EL (cell line): ENCODE results near the gene SEC11C.

Experiments used
- DNase-seq: peaks from one replicate; pipeline ENCODE4 v3.0.0-alpha.2; 2016

The SEC11C gene

DNA sequence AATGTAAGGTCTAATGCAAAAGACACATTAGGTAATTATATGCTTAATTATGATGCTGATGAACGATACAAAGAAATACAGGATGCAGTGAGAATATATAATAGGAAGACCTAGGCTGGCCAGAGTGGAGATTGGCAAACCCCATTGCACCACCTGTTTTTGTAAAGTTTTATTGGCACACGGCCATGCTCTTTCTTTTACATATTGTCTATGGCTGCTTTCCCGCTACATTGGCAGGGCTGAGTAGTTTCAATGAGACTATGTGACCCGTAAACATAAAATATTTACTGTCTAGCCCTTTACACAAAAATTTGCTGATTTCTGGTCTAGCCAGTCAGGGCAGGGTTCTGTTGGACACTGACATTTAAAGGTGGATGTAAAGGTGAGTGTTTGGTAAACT is 5.4 kb downstream of the SEC11C start:
- no peak for DNase-seq

DNA sequence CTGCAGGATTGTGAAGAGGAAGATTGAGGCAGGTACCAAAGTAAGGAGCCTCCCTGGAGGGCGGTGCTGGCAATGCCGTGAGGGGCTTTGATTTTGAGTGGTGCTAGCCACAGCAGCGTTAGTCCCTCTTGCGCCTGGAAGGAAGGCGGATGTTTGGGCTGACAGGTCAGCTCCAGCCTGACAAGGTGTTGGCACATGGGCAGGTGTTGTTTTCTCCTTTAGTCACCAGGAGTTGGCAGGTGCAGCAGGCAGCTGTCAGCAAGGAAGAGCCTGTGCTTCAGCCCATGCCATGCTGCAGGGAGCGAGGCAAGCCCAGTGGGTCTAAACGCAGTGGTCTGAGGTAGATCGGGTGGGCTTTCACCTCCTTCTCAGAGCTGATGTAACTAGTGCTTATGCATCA is 8.5 kb downstream of the SEC11C start:
- no peak for DNase-seq

DNA sequence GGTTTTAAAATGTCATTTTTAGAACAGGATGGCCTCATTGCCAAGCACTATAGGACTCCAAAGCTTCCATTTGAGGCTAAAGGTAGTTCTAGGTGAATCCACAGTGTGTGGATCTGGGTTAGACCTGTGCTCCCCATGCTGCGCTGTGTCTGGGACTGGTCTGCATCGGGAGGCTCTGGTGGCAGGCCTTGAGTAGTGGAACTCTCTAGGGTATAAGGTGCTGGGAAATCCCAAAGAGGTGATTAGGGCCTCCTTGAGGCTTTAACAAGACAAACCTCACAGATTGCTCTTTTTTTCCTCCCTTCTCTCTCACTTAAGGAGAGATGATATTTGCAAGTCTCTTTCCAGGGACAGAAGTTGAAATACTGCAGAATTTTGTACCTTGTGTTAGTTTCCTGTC is 9.3 kb downstream of the SEC11C start:
- DNase-seq, result no peak

DNA sequence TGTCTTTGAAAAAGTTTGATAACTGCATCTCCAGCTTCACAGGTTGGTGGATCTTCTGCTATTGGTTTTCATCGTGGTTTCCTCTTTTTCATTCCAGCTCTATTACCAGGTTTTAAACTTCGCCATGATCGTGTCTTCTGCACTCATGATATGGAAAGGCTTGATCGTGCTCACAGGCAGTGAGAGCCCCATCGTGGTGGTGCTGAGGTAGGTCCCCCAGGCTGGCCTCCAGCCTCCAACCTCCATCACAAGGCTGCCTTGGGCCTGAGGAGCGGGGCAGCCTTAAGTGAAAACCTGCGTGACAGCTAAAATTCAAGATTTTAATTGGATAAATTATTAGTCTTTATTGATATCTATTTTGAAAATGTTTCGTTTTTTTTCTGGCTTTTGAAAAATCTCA is 9.7 kb downstream of the SEC11C start:
- no peak for DNase-seq

DNA sequence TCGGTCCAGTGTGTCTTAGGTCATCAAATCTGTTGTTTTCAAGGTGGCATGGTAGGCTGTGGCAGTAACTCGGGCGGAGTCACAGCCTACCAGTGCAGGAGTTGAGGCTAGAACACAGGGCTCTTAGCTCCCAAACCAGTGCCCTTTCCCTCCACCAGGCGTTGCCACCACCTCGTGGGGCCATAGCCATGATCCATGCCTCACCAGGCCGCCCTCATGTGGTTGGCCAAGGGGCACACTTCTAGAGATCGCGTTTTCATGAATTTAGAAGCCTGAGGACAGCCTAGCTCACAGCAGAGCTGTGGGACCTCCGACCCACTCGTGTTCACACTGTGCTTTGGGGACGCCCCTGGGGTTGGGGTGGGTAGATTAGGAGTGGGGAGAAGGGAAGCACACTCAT is 10.6 kb downstream of the SEC11C start:
- DNase-seq, result no peak

DNA sequence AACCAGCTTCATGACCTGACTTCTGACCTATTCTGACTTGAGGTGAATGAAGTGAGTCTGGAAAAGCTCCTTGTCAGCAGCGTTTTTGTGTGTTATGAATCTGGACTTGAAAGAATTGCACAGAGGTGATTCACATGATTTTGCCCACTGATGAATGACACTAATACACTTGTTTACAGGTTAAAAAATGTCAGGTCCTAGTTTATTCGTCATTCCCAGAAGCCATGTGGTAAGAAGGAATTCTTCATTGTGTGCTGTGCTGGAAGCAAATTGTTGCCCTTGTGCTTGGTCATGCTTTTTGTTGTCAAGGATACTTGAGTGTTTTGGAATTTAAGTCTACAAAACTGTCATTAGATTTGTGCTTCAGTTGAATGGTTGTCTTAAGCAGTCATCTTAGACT is 15.5 kb downstream of the SEC11C start:
- peak; percentile 71 for DNase-seq

DNA sequence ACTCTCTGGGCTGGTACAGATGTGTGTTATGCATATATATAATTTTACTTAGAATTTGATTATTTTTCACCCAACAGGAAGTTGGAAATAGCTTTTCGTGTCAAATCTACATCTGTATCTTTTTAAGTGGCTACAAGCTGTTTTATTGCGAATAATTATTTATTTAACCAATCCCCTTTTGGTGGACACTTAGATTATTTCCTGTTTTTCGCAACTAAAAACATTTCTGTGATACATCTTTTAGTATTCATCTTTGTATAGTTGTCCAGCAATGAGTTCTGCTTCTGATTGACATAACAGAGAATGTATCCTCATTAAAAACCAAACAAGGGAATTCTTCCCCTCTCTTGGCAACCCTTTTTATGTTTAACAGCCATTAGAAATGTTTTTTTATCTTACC is 16.6 kb downstream of the SEC11C start:
- DNase-seq, result no peak

DNA sequence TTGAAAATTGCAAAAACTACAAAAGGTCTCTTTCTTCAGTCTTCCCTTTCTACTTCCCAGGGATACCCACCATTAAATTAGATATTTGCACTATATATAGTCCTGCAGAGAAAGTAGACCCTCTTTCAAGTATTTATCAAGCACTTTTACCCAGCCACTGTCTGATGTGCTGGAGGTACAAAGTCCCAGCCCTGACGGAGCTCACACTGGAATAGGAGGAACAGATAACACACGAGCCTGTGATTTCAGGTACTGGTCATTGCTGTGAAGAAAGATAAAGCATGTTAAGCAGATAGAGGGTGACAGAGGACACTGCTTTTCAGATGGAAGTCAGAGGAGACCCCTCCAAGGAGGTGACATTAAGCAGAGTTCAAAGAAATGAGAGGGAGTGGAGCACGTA is 19.6 kb downstream of the SEC11C start:
- DNase-seq, result no peak

DNA sequence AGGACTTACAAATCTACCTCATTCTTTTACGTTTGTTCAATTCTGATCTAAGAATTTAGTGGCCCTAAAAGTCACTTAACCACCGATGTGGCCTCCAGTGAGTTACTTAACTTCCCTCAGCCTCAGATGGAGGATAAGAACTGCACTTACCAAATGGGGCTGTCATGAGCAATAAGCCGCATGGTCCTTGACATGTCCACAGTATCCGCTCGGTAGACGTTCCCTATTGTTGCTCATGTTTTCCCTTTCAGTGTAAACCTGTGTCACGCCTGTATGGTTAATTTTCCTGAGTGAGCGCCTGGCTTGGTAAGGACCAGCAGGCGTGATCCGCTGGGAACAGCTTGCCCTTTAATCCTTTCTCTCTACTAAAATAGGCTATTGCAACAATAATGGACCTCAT is 20.3 kb downstream of the SEC11C start:
- DNase-seq, result no peak

DNA sequence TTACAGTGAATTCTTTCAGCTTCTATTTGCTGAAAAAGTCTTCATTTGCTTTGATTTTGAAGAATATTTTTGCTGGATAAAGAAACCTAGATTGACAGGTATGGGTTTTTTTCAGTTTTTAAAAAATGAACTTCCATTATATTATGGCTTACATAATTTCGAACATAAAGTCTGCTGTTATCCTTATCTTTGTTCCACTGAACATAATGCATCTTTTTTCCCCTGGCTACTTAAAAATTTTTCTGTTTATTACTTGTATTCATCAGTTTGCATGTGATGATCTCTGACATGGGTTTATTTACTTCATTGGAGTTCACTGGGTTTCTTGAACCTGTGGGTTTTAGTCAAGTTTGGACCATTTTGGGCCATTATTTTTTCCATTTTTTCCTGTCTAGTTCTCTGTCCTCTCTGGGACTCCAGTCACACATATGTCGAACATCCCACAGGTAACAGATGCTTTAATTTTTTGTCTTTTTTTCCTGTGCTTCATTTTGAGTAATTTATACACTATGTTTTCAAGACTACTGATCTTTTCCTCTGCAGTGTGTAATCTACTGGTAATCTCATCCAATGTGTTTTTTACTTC is 33.1 kb downstream of the SEC11C start:
- DNase-seq, result no peak

DNA sequence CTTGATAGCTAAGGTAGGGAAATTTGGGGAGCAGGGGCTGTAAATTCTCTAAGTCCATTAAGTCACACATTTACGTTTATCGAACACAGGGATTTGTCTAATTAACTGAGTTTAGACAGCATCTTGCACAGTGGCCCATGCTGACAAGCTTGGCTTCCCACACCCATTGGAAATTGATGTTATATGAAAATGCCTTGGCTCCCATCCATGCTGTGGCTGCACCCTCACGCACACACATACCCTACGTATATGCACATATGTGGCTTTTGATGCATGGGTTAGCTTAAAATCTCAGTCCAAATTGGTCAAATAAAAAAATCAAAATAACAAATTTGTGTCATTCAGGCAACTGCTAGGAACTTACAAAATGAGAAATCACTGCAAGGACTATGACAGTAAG is 37.8 kb downstream of the SEC11C start:
- DNase-seq, result no peak

DNA sequence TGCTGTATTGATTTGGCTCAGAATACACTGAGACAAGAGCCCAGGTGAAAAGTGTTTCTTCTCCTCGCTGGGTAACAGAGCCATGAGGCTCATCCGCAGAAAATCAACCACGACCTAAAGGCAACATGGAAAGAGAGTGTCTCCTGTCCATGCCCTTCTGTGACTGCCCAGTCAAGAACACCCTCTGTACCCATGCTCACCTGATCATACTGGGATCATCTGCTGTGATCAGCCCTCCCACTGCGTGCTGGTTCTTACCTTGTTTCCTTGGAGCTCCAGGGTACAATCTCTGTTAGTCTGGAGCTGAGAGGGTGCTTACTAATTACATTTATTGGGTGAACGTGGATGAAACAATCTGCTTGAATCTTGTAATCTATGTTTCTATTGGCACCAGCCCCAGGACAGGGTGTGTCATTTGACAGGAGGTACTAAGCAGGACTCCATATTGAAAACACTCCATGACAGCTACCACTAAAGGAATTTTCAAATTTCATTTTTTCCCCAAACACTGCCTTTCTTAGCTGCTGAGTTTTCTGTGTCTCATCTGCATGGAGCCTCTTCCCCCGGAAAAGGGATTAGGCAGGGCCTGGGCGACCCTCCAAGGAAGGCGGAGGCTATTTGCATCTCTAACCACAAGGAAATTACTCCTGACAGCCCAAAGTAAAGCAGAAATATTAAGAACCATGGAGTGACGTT is 40.6 kb downstream of the SEC11C start:
- DNase-seq, result peak; percentile 64

DNA sequence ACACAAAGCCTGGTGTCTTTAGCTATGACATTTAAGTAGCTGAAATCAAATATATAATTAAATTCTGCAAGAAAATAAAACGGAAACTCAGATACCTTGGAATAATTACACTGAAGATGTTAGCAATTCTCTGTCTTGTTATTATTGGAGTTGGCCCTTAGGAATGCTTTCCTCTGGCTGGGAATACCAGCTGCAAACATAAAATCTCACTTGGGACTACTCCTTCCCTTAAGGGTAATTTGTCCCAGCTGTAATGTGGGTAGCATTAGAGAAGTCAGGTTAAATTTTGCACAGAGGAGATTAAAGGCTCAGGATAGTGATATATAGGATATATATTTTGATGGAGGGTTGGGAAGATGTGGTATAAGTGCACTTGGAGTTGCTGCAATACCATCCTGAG is 43.0 kb downstream of the SEC11C start:
- DNase-seq, result no peak

DNA sequence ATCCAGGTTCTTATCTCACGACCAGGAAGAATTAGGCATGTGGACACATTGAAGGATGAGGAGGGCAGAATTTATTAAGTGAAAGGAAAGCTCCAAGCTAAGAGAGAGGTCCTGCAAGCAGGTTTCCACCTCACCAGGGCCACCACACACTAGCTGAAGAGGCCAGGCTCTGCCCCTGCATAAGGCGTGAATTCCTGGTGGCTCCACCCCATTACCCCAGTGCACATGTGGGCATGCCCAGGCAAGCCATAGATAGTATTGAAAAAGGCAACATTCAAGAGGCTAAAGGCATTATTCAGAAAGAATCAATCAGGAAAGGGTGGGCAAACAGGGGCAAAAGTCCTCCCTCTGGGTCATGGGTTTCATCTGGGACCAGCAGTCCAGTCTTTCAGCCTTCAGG is 49.3 kb downstream of the SEC11C start:
- DNase-seq, result no peak

DNA sequence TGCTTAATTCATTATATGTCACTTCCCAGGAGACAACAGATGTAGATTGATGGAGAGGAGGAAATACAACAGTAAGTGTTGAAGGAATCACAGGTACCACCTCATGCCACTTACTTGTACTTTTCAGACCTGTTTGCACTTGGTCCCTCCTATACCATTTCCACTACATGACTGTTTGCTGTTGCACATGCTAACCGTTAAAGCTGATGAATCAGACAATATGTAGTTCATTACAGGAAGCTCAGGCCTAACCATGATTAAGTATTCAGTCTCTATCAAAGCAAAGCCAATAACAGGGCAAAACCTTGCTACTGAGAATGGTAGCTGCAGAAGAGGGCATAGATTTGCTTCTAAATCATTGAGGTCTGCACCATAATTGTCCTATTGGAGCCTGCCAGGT is 50.1 kb downstream of the SEC11C start:
- no peak for DNase-seq

DNA sequence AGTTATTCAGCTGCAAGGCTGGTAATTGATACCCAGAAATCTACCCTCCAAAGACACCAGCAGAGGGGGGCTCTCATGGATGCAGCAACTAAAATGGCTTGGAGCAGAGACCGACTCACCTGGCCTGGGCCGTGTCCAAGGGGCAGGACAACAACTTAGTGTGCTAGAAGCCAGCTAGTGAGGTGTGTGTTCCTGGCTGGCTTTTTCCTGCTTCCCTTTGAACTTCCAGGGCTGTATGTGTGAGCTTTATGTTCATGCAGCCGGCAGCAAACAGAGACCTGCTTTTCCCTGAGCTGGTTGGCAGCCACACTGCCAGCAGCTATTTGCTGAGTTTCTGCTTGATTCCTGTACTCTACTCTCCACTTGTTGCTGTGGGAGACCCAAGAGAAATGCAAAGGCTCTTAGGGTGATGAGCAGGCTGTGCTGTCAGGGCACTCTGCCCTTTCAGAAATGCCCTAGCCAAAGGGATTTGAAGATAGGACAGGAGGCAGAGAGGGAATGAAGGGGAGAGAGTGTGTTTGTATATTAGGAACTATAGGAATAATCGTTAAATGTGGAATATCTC is 56.6 kb downstream of the SEC11C start:
- DNase-seq, result no peak

DNA sequence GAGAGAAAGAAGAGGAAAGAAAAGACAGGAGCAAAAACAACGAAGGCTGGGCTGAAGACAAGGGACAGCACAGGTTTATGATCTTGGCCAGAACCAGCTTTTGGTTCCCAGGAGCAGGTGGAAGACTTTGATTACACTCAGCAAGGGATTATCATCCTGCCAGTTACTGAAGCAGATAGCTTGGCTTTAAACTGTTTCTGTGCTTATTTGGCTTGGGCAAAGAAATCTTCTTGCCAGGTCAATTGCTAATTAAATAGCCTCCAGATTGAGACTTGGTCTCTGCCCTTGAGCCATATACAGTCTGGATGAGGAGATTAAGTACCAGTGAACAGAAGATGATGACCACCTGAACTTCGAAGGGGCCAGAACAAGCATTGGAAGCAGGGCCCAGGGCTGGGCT is 58.0 kb downstream of the SEC11C start:
- DNase-seq, result no peak

DNA sequence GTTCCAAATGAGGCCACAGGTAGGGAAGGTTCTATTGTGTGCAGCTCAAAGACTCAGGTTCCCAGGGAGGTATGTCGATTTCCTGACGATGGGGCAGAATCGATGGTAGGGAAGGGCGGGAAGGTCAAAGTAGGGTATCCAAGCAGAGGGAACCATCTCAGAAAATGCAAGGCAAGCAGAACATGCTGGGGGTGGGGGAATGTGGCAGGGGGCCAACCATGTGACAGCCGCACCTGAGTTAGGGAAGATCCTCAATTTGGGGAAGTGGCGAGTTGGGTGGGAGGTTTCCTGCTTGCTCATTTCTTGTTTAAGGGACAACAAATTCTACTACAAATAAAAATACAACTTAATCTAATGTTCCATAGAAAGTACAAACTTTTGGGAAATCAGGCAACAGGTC is 58.5 kb downstream of the SEC11C start:
- no peak for DNase-seq

DNA sequence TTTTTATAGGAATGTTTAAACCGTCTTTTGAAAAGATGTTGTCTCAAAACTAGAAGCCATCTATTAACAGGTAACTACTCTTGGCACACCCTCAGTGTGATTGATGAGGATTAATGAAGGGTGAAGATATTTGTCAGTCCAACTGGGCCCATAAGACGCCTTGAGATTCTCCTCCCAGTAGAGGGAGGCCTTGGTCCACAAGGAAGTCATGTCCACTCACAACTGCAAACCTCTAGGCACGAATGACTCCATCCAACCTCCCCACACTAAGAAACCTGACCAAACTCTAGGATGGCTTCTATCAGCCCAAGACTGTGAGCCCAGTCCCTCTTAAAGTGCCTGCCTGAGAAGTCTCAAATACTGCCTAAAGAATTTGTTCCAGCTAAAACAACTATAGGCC is 61.1 kb downstream of the SEC11C start:
- DNase-seq, result peak; percentile 34

DNA sequence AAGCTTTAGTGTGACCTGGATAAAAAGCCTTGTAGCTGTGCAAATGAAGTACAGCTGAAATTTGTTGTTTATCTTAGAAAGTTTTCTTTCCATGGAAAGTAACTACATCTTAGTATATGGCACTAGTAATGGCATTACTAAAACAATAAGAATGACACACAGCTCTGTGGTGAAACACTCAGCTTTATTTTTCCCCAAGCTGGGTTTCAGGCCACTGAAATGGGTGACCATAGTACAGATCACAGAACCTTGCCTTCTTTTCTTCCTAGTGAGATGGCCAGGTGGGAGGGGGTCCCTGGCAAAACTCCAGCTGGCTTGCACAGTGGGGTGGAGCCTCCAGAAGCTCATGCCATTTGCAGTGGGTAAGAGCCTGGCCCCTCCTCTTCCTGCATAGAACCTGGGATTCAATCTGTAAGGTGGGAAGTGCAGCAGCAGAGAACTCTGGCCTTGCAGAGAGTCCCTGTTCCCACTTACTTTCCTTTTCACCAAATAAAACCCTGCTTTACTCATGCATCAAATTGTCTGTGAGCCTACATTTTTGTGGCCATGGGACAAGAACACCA is 62.7 kb downstream of the SEC11C start:
- DNase-seq, result no peak

DNA sequence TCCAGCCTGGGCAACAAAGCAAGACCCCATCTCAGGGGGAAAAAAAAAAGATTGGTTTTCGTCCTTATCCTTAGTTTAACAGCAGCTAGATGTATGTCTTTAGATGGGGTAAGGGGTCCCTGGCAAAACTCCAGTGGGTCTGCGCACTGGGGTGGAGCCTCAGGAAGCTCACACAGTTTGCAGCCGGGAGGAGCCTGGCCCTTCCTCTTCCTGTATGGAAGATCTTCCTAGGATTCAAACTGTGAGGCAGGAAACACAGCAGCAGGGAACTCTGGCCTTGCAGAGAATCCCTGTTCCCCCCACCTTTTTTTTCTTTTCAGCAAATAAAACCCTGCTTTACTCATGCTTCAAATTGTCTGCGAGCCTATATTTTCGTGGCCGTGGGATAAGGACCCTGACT is 67.8 kb downstream of the SEC11C start:
- no peak for DNase-seq
